ENCODE measurements around the gene NR6A1.

The NR6A1 gene

GRCh38 chr9:124490004-124490403, 281.1 kb downstream of the NR6A1 start:
- no peak for TF ChIP-seq CTCF (IDR thresholded peaks at IDR 0.05; ENCODE audit: low read depth, low read length)
- Histone ChIP-seq H3K9me3 (no peaks in the 10 kb centered on the region), H3K4me1 (no peaks in the 10 kb centered on the region), H3K36me3 (no peaks in the 10 kb centered on the region), H3K27me3 (no peaks in the 10 kb centered on the region), H3K4me3 (ENCODE audit: low read depth, low read length) (no peak overlapping the region)
- DNase-seq = no peak

- H3K27me3 ChIP-seq = no peaks in the 10 kb centered on the region
- no peak for DNase-seq
- no peaks in the 10 kb centered on the region for H3K9me3 ChIP-seq
- no peak for TF ChIP-seq CTCF (IDR thresholded peaks at IDR 0.05; ENCODE audit: low read depth, low read length)
- H3K36me3 ChIP-seq = no peaks in the 10 kb centered on the region
- no peak overlapping the region for H3K4me3 ChIP-seq (ENCODE audit: low read depth, low read length)
- H3K4me1 ChIP-seq = no peaks in the 10 kb centered on the region
Measured at GRCh38 chr9:124489222-124489621, 281.9 kb downstream of the NR6A1 start.

- TF ChIP-seq CTCF (IDR thresholded peaks at IDR 0.05; ENCODE audit: low read depth, low read length) = no peak
Measured at GRCh38 chr9:124488641-124489210, 282.4 kb downstream of the NR6A1 start.

GRCh38 chr9:124487260-124488182, 283.6 kb downstream of the NR6A1 start:
- Histone ChIP-seq H3K36me3 (no peaks in the 10 kb centered on the region), H3K27me3 (no peaks in the 10 kb centered on the region), H3K9me3 (no peaks in the 10 kb centered on the region), H3K4me1 (no peaks in the 10 kb centered on the region), H3K4me3 (ENCODE audit: low read depth, low read length) (no peak overlapping the region)
- TF ChIP-seq CTCF (IDR thresholded peaks at IDR 0.05; ENCODE audit: low read depth, low read length) = no peak
- no peak for DNase-seq

More at GRCh38 chr9:124488641-124489210, 282.4 kb downstream of the NR6A1 start:
- no peaks in the 10 kb centered on the region for H3K27me3 ChIP-seq
- H3K36me3 ChIP-seq = no peaks in the 10 kb centered on the region
- no peak for DNase-seq
- H3K4me1 ChIP-seq = no peaks in the 10 kb centered on the region
- H3K4me3 ChIP-seq (ENCODE audit: low read depth, low read length) = no peak overlapping the region
- H3K9me3 ChIP-seq = no peaks in the 10 kb centered on the region

- no peak for TF ChIP-seq CTCF (IDR thresholded peaks at IDR 0.05; ENCODE audit: low read depth, low read length)
- Histone ChIP-seq H3K4me3 (ENCODE audit: low read depth, low read length) (no peak overlapping the region), H3K36me3 (no peaks in the 10 kb centered on the region), H3K4me1 (no peaks in the 10 kb centered on the region; the same call in 1 of the 2 replicates), H3K27me3 (no peaks in the 10 kb centered on the region), H3K9me3 (no peaks in the 10 kb centered on the region)
- no peak for DNase-seq
Measured at GRCh38 chr9:124486778-124487259, 284.3 kb downstream of the NR6A1 start.

- Histone ChIP-seq H3K27me3 (no peaks in the 10 kb centered on the region), H3K4me1 (no peaks in the 10 kb centered on the region; the same call in 1 of the 2 replicates), H3K4me3 (ENCODE audit: low read depth, low read length) (no peak overlapping the region), H3K9me3 (no peaks in the 10 kb centered on the region), H3K36me3 (no peaks in the 10 kb centered on the region)
- no peak for DNase-seq
- TF ChIP-seq CTCF (IDR thresholded peaks at IDR 0.05; ENCODE audit: low read depth, low read length) = no peak
Measured at GRCh38 chr9:124485936-124486335, 285.2 kb downstream of the NR6A1 start.
